ENCODE data around the gene CKMT1A.
"Not testable (repeated sequence)": the region's sequence is repeated elsewhere in the genome, so short reads cannot be mapped to it uniquely, and the experiment has no call there.

DNA sequence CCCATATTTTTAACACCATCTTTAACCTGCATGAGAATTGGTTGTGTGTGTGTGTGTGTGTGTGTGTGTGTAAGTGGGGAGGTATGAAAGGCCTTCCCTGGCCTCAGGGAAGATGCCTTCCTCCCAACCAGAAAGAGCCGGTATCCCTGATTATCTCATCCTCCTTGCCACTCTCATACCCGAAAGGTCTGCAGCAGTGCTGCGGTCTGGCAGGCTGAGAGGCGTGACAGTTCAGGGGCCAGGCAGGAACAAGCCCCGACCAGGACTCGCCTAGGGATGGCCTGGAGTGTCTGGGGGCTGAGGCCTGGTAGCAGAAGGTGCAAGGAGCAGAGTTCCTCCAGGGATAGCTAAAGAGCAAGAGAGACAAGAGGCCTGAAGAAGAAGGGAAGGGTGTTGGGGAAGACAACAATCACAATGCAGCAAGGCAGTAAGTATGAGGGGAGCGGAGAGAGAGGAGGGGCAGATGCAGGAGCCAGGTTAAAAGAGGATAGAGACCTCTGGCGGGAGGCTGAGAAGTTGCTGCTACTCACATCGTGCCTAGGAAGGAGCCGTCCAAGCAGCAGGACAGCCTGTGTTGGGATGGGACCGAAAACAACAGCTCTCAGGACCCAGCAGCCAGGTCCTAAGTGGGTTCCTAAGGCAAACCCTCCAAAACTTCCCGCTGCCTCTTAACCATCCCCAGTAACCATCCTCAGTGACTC is 16.9 kb downstream of the CKMT1A start:
- TF ChIP-seq POLR2A (IDR thresholded peaks at IDR 0.05; ENCODE audit: extremely low read depth, insufficient read length); CTCF (IDR thresholded peaks at IDR 0.05; ENCODE audit: low read depth, low read length); MYC (IDR thresholded peaks at IDR 0.05; ENCODE audit: low read depth, low read length): not testable (repeated sequence)
